Measurements from ENCODE around the gene MICAL3.
"Not testable (repeated sequence)": the region's sequence is repeated elsewhere in the genome, so short reads cannot be mapped to it uniquely, and the experiment has no call there.

Gene MICAL3

GRCh38 chr22:18034076-18034475 is 9.7 kb upstream of the MICAL3 start:
- no peak overlapping the region for H3K27ac ChIP-seq
- TF ChIP-seq ZFX (IDR thresholded peaks at IDR 0.05; ENCODE audit: borderline replicate concordance) = no peak
- TF ChIP-seq CTCF (IDR thresholded peaks at IDR 0.05) = no peak

- TF ChIP-seq ZFX (IDR thresholded peaks at IDR 0.05; ENCODE audit: borderline replicate concordance) (no peak), CTCF (IDR thresholded peaks at IDR 0.05) (no peak)
- no peak overlapping the region for H3K27ac ChIP-seq
Measured at GRCh38 chr22:18033204-18033998, 9.0 kb upstream of the MICAL3 start.

- H3K27ac ChIP-seq = no peak overlapping the region
- no peak for TF ChIP-seq CTCF (IDR thresholded peaks at IDR 0.05)
- no peak for TF ChIP-seq ZFX (IDR thresholded peaks at IDR 0.05; ENCODE audit: borderline replicate concordance)
Measured at GRCh38 chr22:18032455-18033101, 8.2 kb upstream of the MICAL3 start.

- TF ChIP-seq ZFX (IDR thresholded peaks at IDR 0.05; ENCODE audit: borderline replicate concordance) = no peak
- no peak for TF ChIP-seq CTCF (IDR thresholded peaks at IDR 0.05)
- H3K27ac ChIP-seq = no peak overlapping the region
Measured at GRCh38 chr22:18031695-18032454, 7.5 kb upstream of the MICAL3 start.

GRCh38 chr22:18029686-18030267 is 5.4 kb upstream of the MICAL3 start:
- TF ChIP-seq CTCF (IDR thresholded peaks at IDR 0.05) (no peak), ZFX (IDR thresholded peaks at IDR 0.05; ENCODE audit: borderline replicate concordance) (no peak)
- no peak overlapping the region for H3K27ac ChIP-seq

- no peak overlapping the region for H3K27ac ChIP-seq
- no peak for TF ChIP-seq ZFX (IDR thresholded peaks at IDR 0.05; ENCODE audit: borderline replicate concordance)
- TF ChIP-seq CTCF (IDR thresholded peaks at IDR 0.05) = no peak
Measured at GRCh38 chr22:18028817-18029527, 4.6 kb upstream of the MICAL3 start.

- not testable (repeated sequence) for H3K27ac ChIP-seq
Measured at GRCh38 chr22:18025898-18026297, 1.5 kb upstream of the MICAL3 start.
